IMR-90 (cell line): ENCODE measurements around the gene MAGI3. TPM values are rescaled to one million over a fixed set of nuclear protein-coding genes. Genes with fewer than 3 reads are reported as not detected.

ENCODE experiments used
- ATAC-seq: fragments of 200-7000 bp; cut with Tn5 transposase; 2 replicates; pipeline ENCODE4 v1.9.1; 2020; ENCODE audit warnings: low read depth, mild to moderate bottlenecking, moderate library complexity
- BruUV-seq: library from RNA; stranded (reverse); fragments of 400-500 nt; replicated peaks from 2 replicates; lab custom pipeline; 2021; lab: Mats Ljungman, UMichigan
- CTCF ChIA-PET: fragments of 300-600 bp; formaldehyde crosslinking; extraction: SDS; loops from one replicate; lab custom pipeline; 2021; ENCODE audit warnings: antibody characterized with exemption; lab: Yijun Ruan, JAX
- POLR2A ChIA-PET: fragments of 300-600 bp; sonication (Branson Sonifier 250); formaldehyde crosslinking; loops from one replicate; lab custom pipeline; 2022; ENCODE audit warnings: antibody characterized with exemption; ENCODE audit not compliant: unreplicated experiment; lab: Charles Lee
- DNase-seq: peaks from one replicate; pipeline ENCODE4 v3.0.0; 2013
- H2AFZ ChIP-seq: replicated peaks from 2 replicates; pipeline ENCODE3; 2013; ENCODE audit warnings: low read length, mild to moderate bottlenecking; ENCODE audit not compliant: poor library complexity
- H2AK5ac ChIP-seq: 2 replicates; pipeline ENCODE4 v1.6.1; 2013; ENCODE audit warnings: low read depth, low read length, inconsistent platforms
- H2AK9ac ChIP-seq: replicated peaks from 2 replicates; pipeline ENCODE3; 2013; ENCODE audit warnings: mild to moderate bottlenecking, low read depth, low read length, moderate library complexity; ENCODE audit not compliant: poor library complexity
- H2BK120ac ChIP-seq: 2 replicates; pipeline ENCODE4 v1.6.1; 2013; ENCODE audit warnings: low read depth, low read length, inconsistent platforms
- H2BK15ac ChIP-seq: 3 replicates; pipeline ENCODE4 v1.6.1; 2013; ENCODE audit warnings: low read depth, low read length, inconsistent platforms
- H2BK20ac ChIP-seq: 2 replicates; pipeline ENCODE4 v1.6.1; 2013; ENCODE audit warnings: low read depth, mild to moderate bottlenecking, inconsistent platforms, low read length, moderate library complexity
- H2BK5ac ChIP-seq: 2 replicates; pipeline ENCODE4 v1.6.1; 2013; ENCODE audit warnings: mild to moderate bottlenecking, low read depth, low read length, inconsistent platforms; ENCODE audit not compliant: poor library complexity, severe bottlenecking
- H3K14ac ChIP-seq: replicated peaks from 2 replicates; pipeline ENCODE4 v1.6.1; 2013; ENCODE audit warnings: low read depth, low read length, inconsistent platforms
- H3K18ac ChIP-seq: 2 replicates; pipeline ENCODE4 v1.6.1; 2013; ENCODE audit warnings: low read depth, low read length, control low read depth
- H3K23ac ChIP-seq: 2 replicates; pipeline ENCODE4 v1.6.1; 2013; ENCODE audit warnings: low read depth, low read length, inconsistent platforms
- H3K27ac ChIP-seq: 2 replicates; pipeline ENCODE4 v1.5.1; 2013; ENCODE audit warnings: mild to moderate bottlenecking, control low read depth, low read length; ENCODE audit not compliant: insufficient read depth
- H3K27me3 ChIP-seq: 2 replicates; pipeline ENCODE4 v1.6.1; 2013; ENCODE audit warnings: low read length; ENCODE audit not compliant: control insufficient read depth, insufficient read depth
- H3K36me3 ChIP-seq: 2 replicates; pipeline ENCODE4 v1.6.1; 2013; ENCODE audit warnings: low read length, mixed read lengths; ENCODE audit not compliant: control insufficient read depth, insufficient read depth
- H3K4ac ChIP-seq: 2 replicates; pipeline ENCODE4 v1.6.1; 2013; ENCODE audit warnings: low read depth, low read length, inconsistent platforms
- H3K4me1 ChIP-seq: 2 replicates; pipeline ENCODE4 v1.6.1; 2013; ENCODE audit warnings: low read length, mixed read lengths; ENCODE audit not compliant: control insufficient read depth, insufficient read depth
- H3K4me2 ChIP-seq: 2 replicates; pipeline ENCODE4 v1.6.1; 2013; ENCODE audit warnings: low read depth, mild to moderate bottlenecking, control low read depth, low read length, moderate library complexity
- H3K4me3 ChIP-seq: 2 replicates; pipeline ENCODE4 v1.5.1; 2013; ENCODE audit warnings: low read depth, mild to moderate bottlenecking, control low read depth, low read length, moderate library complexity; ENCODE audit not compliant: insufficient read depth
- H3K56ac ChIP-seq: 2 replicates; pipeline ENCODE4 v1.6.1; 2013; ENCODE audit warnings: low read length, inconsistent platforms; ENCODE audit not compliant: insufficient read depth; ENCODE audit errors: extremely low read depth
- H3K79me1 ChIP-seq, 2 experiments: 2 replicates each; pipeline ENCODE4 v1.6.1; 2013; ENCODE audit warnings: low read length in 2 of 2, inconsistent platforms in 1 of 2, low read depth in 1 of 2
- H3K9ac ChIP-seq: 2 replicates; pipeline ENCODE4 v1.6.1; 2013; ENCODE audit warnings: low read depth, low read length, control low read depth
- H3K9me1 ChIP-seq: 2 replicates; pipeline ENCODE4 v1.6.1; 2013; ENCODE audit warnings: low read length, inconsistent platforms; ENCODE audit not compliant: insufficient read depth
- H3K9me3 ChIP-seq: 2 replicates; pipeline ENCODE4 v1.6.1; 2013; ENCODE audit warnings: low read length; ENCODE audit not compliant: control insufficient read depth, insufficient read depth
- H4K20me1 ChIP-seq: 2 replicates; pipeline ENCODE4 v1.6.1; 2013; ENCODE audit warnings: low read length, inconsistent platforms; ENCODE audit not compliant: insufficient read depth
- H4K5ac ChIP-seq: 2 replicates; pipeline ENCODE4 v1.6.1; 2013; ENCODE audit warnings: mild to moderate bottlenecking, low read depth, low read length, control low read depth
- H4K8ac ChIP-seq, 2 experiments: 2 replicates each; pipeline ENCODE4 v1.6.1; 2013; ENCODE audit warnings: low read depth in 2 of 2, low read length in 2 of 2, control low read depth in 1 of 2, inconsistent platforms in 1 of 2
- H4K91ac ChIP-seq: 2 replicates; pipeline ENCODE4 v1.6.1; 2013; ENCODE audit warnings: low read depth, low read length, inconsistent platforms; ENCODE audit not compliant: insufficient read depth
- BHLHE40 ChIP-seq: fragments of 150-350 bp; IDR thresholded peaks from 2 replicates; pipeline ENCODE4 v1.6.1; 2016; ENCODE audit warnings: mild to moderate bottlenecking, low read depth, low read length
- CEBPB ChIP-seq: IDR thresholded peaks from 2 replicates; pipeline ENCODE4 v1.6.1; 2012; ENCODE audit warnings: low read depth, low read length, improper control_type of control experiment
- CHD1 ChIP-seq: IDR thresholded peaks from 2 replicates; pipeline ENCODE4 v1.6.1; 2012; ENCODE audit warnings: low read depth, low read length, improper control_type of control experiment
- CTCF ChIP-seq: conservative IDR thresholded peaks from 2 replicates; pipeline ENCODE4 v1.5.1; 2012; ENCODE audit warnings: mild to moderate bottlenecking, low read depth, low read length, improper control_type of control experiment
- ELK1 ChIP-seq: fragments of 150-350 bp; IDR thresholded peaks from 2 replicates; pipeline ENCODE4 v1.6.1; 2016; ENCODE audit warnings: low read depth, mild to moderate bottlenecking, low read length, moderate library complexity, borderline replicate concordance
- FOS ChIP-seq: fragments of 150-350 bp; IDR thresholded peaks from 2 replicates; pipeline ENCODE4 v1.6.1; 2016; ENCODE audit warnings: low read depth, low read length
- MAFK ChIP-seq: IDR thresholded peaks from 2 replicates; pipeline ENCODE4 v1.6.1; 2012; ENCODE audit warnings: low read depth, low read length, improper control_type of control experiment
- MAZ ChIP-seq: IDR thresholded peaks from 2 replicates; pipeline ENCODE4 v1.6.1; 2012; ENCODE audit warnings: low read depth, mild to moderate bottlenecking, low read length, improper control_type of control experiment, moderate library complexity, borderline replicate concordance
- MXI1 ChIP-seq: IDR thresholded peaks from 2 replicates; pipeline ENCODE4 v1.6.1; 2012; ENCODE audit warnings: low read depth, mild to moderate bottlenecking, low read length, moderate library complexity, borderline replicate concordance
- NFE2L2 ChIP-seq: fragments of 150-350 bp; IDR thresholded peaks from 2 replicates; pipeline ENCODE4 v1.6.1; 2016; ENCODE audit warnings: low read depth, mild to moderate bottlenecking, low read length
- POLR2A ChIP-seq: IDR thresholded peaks from 2 replicates; pipeline ENCODE4 v1.6.1; 2012; ENCODE audit warnings: mild to moderate bottlenecking, low read depth, low read length
- RAD21 ChIP-seq: IDR thresholded peaks from 2 replicates; pipeline ENCODE4 v1.6.1; 2012; ENCODE audit warnings: low read length, improper control_type of control experiment
- RCOR1 ChIP-seq: IDR thresholded peaks from 2 replicates; pipeline ENCODE4 v1.6.1; 2012; ENCODE audit warnings: mild to moderate bottlenecking, low read length, improper control_type of control experiment; ENCODE audit not compliant: insufficient replicate concordance
- RFX5 ChIP-seq: IDR thresholded peaks from 2 replicates; pipeline ENCODE4 v1.8.0; 2012; ENCODE audit warnings: low read depth, mild to moderate bottlenecking, low read length, moderate library complexity
- SMC3 ChIP-seq: fragments of 150-350 bp; IDR thresholded peaks from 2 replicates; pipeline ENCODE4 v1.6.1; 2016; ENCODE audit warnings: low read depth, mild to moderate bottlenecking, antibody characterized with exemption, low read length, moderate library complexity
- USF2 ChIP-seq: fragments of 150-350 bp; IDR thresholded peaks from 2 replicates; pipeline ENCODE4 v1.6.1; 2017; ENCODE audit warnings: mild to moderate bottlenecking, antibody characterized with exemption, low read length, low read depth
- whole genome bisulfite sequencing, 2 experiments: methylation state at CpG; one replicate each; pipeline versions ENCODE4 v1.1.5 to v1.1.7; 2013; ENCODE audit warnings: missing lambda C conversion rate in 2 of 2; ENCODE audit not compliant: insufficient read length in 1 of 2; ENCODE audit errors: extremely low coverage in 2 of 2; 5-methylcytosine and 5-hydroxymethylcytosine counted together
- dilution Hi-C: fragments of 300-500 bp; cut with HindIII; formaldehyde crosslinking; loops from one replicate; pipeline ENCODE4 v1.14.3; 2018; ENCODE audit warnings: low sequenced_read_pairs; ENCODE audit not compliant: unreplicated experiment
- in situ Hi-C: fragments of 300-500 bp; cut with MboI; formaldehyde crosslinking; loops from 3 replicates; pipeline ENCODE4 v1.14.3; 2019; ENCODE audit warnings: low sequenced_read_pairs, inconsistent platforms, mixed read lengths
- intact Hi-C: fragments of 100-400 bp; cut with micrococcal nuclease; formaldehyde crosslinking; loops from 2 replicates; pipeline ENCODE4 v1.10.0; 2022
- polyA plus RNA-seq, 3 experiments: library from polyadenylated mRNA; depleted of rRNA; stranded (reverse); fragments of >200 nt; gene quantifications; 2 replicates each; pipeline ENCODE4 v1.2.3, GENCODE V29; 2012; ENCODE audit warnings: low replicate concordance in 1 of 3
- total RNA-seq: library from RNA; depleted of rRNA; stranded (reverse); fragments of >200 nt; gene quantifications from 2 replicates; pipeline ENCODE4 v1.2.3, GENCODE V29; 2012

The MAGI3 gene
- total and polyA plus RNA-seq, 2 of the 4 experiments (the other 2 are of a cell fraction): 2.5 to 8.8 TPM

- intact Hi-C loops: loop anchor here (10.0 kb wide), 1 partner anchor 218 kb away; no protein-coding TSS in a partner anchor
- ChIA-PET POLR2A (no interaction called here), CTCF (no interaction called here)
These were observed 66.7 kb downstream of the MAGI3 start for GRCh38 chr1:113456967-113457366.

More at GRCh38 chr1:113456967-113457366, 66.7 kb downstream of the MAGI3 start:
- H3K9ac ChIP-seq: no peak overlapping the region
- H3K4ac ChIP-seq: no peak overlapping the region
- no peak overlapping the region for H4K5ac ChIP-seq
- H2BK5ac ChIP-seq: peak overlapping the region; percentile 71
- WGBS, 2 experiments: no CpG with 5 or more reads among the region's 2 CpGs
- TF ChIP-seq MXI1: 0 out of 2 replicates have a peak, but pooled peaks have one; percentile 22
- peak; percentile 51 for TF ChIP-seq RCOR1
- no peak for TF ChIP-seq CEBPB
- TF ChIP-seq ELK1: no peak
- TF ChIP-seq BHLHE40: no peak
- TF ChIP-seq MAFK: no peak
- TF ChIP-seq SMC3: no peak
- TF ChIP-seq CTCF: no peak
- no peak for TF ChIP-seq RFX5
- no peak for TF ChIP-seq NFE2L2
- TF ChIP-seq USF2: no peak
- no peak for TF ChIP-seq POLR2A
- no peak for TF ChIP-seq MAZ
- peak; percentile 90 for TF ChIP-seq FOS
- no peak for TF ChIP-seq CHD1
- TF ChIP-seq RAD21: no peak
- H2BK15ac ChIP-seq: no peak overlapping the region
- no peak overlapping the region for H3K27ac ChIP-seq
- DNase-seq (peak; percentile 98), ATAC-seq (peak; percentile 96)
- no peaks in the 10 kb centered on the region for H3K36me3 ChIP-seq
- H3K9me1 ChIP-seq: no peaks in the 10 kb centered on the region
- H2AK9ac ChIP-seq: no peak overlapping the region
- H3K79me1 ChIP-seq: peaks cover 11 to 19% of the 10 kb centered on the region in 2 experiments
- no peak overlapping the region for H2BK20ac ChIP-seq
- in situ Hi-C loops (no loop called here), dilution Hi-C loops (no loop called here)
- H2AFZ ChIP-seq: no peak overlapping the region
- H3K56ac ChIP-seq: no peak overlapping the region
- no peak overlapping the region for H2AK5ac ChIP-seq
- no peak overlapping the region for H3K4me3 ChIP-seq
- H3K18ac ChIP-seq: no peak overlapping the region
- peaks cover 2% of the 10 kb centered on the region for H3K4me1 ChIP-seq
- BruUV-seq: no TSS peak
- H3K14ac ChIP-seq: no peak overlapping the region
- H2BK120ac ChIP-seq: peak overlapping the region; percentile 76; the same call in 1 of the 2 replicates
- H3K4me2 ChIP-seq: peak overlapping the region; percentile 52; the same call in 1 of the 2 replicates
- no peaks in the 10 kb centered on the region for H4K20me1 ChIP-seq
- H3K23ac ChIP-seq: no peak overlapping the region
- H4K8ac ChIP-seq: no peak overlapping the region
- H4K91ac ChIP-seq: no peak overlapping the region
- peaks cover 2% of the 10 kb centered on the region; the same call in 1 of the 2 replicates for H3K9me3 ChIP-seq
- no peaks in the 10 kb centered on the region for H3K27me3 ChIP-seq
